GF-D8 (cell line): Measurements from ENCODE around the gene LFNG.
"Not testable (repeated sequence)": the region's sequence is repeated elsewhere in the genome, so short reads cannot be mapped to it uniquely, and the experiment has no call there.

Experiments used
- DNase-seq: peaks from one replicate; lab custom pipeline; 2025; lab: John Stamatoyannopoulos, UW

Gene LFNG

DNA sequence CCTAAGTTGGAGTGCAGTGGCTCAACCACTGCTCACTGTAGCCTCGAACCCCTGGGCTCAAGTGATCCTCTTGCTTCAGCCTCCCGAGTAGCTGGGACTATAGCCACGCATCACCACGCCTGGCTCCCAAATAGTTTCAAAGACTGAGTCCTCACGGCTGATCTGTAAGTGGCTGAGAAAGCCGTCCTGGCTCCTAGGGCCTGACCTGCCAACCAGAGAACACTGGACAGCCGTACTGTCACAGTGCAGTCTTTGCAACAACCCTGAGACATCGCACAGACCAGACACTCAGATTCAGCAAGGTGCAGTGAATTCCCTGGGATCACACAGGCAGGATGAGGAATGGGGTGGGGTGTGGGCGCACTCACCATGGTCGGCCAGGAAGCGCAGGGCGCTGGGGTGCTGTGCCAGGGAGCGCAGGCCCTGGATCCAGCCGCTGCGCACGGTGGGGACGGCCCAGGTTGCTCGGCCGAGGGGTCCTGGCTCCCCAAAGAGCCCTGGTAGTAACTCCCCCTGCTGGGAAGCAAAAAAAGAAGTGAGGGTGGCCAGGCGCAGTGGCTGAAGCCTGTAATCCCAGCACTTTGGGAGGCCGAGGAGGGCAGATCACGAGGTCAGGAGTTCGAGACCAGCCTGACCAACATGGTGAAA is 25.1 kb downstream of the LFNG start:
- DNase-seq: no peak

DNA sequence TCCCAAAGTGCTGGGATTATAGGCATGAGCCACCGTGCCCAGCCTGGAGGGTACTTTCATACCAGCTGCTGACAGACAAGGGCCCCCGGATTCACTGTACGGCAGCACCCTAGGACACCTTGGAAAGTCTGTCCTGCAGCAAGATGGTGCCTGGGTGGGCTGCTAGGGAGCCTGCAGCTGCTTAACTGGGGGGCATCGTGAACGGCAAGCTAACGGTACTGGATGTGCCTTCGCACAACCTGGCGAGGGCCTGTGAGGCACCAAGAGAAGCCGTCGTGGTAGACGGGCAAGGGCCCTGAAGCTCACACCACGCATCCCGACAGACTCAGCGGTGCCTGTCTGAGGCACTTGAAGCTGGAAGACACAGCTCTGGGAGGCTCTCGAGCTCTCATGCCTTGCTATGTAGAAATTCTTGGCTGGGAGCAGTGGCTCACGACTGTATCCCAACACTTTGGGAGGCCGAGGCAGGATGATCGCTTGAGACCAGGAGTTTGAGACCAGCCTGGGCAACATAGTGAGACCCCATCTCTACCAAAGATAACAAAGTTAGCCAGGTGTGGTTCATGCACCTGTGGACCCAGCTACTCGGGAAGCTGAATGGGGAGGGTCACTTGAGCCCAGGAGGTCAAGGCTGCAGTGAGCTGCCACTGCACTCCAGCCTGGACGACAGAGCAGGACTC is 26.3 kb downstream of the LFNG start:
- no peak for DNase-seq

DNA sequence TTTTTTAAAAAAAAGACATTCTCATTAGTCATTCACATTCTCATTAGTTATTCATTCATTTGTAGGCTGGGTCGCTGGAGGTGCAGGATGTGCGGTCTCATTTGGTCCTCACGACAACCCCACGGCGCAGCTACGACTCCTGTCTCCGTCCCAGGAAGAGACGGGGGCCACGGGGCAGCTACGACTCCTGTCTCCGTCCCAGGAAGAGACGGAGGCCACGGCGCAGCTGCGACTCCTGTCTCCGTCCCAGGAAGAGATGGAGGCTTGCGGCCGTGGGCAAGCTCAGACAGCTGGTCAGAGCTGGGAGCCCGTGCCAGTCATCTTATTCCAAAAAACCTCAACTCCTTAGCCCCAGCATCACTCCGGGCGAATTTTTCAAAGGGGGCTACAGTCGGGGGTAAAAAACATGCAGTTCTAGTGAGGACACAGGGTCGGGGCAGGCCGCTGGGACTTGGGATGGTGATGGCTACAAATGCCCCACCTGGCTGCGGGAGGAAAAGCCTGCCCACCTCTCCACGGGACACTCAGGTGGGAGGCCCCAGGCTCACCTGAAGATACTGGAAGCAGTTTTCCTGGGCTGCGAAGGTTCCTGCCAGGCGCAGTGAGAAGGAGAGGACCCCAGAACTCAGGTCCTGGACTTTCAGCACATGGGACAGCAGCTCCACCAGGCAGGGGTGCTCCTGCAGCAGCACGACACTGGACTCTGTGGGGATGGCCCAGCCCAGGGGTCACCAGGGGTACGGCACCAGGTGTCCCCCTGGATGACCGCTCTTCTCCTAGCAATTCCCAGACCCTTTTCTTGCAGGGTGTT is 27.4 kb downstream of the LFNG start:
- no peak for DNase-seq

DNA sequence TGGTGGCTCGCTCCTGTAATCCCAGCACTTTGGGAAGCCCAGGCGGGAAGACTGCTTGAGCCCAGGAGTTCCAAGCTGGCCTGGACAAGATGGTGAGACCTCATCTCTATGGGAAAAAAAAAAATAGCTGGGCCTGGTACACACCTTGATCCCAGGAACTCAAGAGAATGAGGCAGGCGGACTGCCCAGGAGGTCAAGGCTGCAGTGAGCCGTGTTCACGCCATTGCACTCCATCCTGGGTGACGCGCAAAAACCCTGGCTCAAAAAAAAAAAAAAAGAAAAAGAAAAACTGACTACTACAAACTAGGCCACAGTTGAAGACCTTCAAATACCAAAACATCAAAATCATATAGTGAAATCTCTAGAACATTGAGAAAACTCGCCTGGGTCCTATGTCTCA is 31.8 kb downstream of the LFNG start:
- no peak for DNase-seq

DNA sequence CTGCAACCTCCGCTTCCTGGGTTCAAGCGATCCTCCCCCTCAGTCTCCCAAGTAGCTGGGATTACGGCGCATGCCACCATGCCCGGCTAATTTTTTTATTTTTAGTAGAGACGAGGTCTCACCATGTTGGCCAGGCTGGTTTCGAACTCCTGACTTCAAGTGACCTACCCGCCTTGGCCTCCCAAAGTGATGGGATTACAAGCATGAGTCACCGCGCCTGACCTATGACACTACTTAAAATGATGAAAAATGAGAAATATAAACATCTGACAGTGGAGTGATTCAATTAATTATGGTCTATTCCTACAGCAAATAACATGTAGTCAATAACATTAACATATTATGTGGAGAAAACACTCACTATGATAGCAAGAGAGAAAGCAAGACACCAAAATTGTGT is 33.5 kb downstream of the LFNG start:
- no peak for DNase-seq

DNA sequence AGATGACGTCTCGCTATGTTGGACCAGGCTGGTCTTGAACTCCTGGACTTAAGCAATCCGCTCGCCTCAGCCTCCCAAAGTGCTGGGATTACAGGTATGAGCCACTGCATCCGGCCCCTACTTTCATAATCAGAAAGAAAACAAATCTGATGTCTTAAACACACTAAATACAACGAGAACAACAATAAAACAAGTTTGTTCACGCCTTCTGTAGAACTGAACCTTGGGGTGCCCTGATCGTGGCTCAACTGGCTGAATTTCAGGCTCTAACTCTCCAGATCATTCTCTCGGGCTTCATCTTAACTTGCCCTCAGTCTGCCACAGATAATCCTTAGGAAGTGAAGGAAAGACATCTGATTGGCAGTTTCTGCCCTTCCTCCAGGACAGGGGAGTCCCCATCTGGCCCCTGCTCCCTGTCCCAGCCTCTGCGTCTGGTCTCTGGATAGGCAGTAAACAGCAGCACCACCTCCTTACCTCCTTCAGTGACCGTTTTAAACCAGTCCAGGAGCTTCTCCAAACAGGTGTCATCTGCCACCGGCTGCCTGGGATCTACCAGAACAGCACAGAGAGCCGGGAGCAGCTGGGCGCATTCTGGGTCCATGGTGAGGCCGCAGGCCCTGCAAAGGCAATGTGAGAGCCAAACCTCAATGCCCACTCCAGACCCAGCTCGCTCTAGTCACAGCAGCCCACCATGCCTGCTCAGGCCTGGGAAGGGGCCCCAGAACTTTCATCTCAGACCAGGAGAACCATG is 34.4 kb downstream of the LFNG start:
- no peak for DNase-seq

DNA sequence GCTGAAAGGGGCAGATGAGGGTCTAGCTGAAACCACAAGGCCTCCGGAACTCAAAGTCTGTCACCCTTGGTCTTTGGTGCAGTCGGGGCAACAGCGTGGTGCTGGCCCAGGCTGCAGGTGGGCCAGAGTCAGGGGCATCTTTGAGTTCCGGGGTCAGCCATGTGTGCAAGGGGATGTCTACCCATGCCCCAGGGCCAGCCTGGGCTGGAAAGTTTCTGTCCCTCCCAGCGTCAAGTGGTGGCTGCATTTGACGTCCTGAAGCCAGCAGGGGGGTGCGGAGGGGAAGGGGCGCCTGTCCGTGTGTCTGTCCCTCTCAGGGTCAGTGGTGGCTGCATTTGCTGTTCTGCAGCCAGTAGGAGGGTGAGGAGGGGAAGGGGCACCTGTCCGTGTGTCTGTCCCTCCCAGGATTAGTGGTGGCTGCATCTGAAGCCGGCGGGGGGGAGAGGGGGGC is 35.1 kb downstream of the LFNG start:
- DNase-seq: no peak

DNA sequence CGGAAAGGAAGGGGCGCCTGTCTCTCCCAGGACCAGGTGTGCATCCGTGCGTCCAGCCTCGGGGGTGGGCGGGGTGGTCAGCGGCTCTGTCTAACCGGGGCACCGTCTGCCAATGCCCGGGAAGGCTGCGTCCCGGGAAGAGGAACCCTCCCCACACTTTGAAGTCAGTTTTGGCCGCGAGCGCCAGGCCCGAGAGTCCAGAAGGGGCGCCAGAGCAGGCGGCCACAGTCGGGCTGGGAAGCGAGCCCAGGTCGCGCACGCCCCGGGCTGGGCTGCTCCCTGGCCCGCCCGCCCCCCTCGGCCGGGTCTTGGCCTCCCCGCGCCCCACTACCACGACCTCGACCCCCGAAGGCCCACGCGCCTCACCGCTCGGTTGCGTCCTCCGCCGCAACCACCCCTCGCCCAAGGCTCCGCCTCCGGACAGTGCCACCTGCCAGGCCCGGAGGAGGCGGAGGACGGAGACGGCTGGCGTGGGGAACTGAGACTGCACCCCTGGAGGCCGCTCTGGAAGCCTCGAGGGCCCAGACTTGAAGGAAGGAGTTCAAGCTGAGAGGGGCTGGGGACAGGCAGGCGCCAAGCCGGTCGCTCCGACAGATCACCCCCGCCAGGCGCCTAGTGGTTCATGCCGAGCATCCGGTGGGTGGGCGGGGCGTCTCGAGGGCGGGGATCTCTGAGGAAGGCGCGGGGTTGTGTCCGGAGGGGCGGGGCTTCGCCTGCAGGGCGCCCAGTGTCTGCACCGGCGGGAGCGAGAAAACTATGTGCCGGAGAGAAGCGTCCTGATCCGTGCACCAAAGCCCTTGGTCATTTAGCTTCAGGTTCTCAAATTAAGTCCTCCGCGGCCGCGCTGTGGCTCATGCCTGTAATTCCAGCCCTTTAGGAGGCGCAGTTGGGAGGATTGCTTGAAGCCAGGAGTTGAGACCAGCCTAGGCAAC is 35.8 kb downstream of the LFNG start, which contains the start of gene BRAT1:
TSS of gene BRAT1 (minus strand) at position 404 of the 932 bp plus-strand sequence. CDS start 1,093 bp downstream, outside the sequence.
- DNase-seq: peak; percentile 93

DNA sequence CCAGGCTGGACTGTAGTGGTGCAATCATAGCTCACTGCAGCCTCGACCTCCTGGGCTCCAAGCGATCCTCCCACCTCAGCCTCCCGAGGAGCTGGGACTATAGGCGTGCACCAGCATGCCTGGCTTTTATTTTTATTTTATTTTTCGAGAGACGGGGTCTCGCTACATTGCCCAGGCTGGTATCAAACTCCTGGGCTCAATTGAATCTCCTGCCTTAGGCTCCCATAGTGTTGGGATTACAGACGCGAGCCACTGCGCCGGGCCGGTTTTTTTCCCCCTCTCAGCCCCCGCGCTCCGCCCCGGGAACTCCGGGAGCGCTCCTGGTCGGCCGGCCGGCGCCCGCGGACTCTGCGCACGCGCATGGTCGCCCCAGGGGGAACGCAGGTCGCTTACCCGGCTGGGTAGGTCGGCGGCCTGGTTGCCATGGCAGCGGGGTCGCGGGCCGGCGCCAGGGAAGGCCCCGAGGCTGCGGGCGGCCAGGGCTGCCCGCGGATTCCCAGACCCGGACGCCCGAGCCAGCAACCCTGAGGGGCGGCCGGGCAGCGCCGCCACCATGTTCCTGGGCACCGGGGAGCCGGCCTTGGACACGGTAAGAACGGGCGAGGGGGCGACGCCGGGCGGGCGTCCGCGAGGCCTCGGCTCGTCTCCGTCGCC is 39.2 kb downstream of the LFNG start, which contains the start of gene IQCE:
TSS of gene IQCE (plus strand) at position 351 of the 654 bp plus-strand sequence. CDS start at position 554, 203 bp downstream.
- DNase-seq: peak; percentile 72

DNA sequence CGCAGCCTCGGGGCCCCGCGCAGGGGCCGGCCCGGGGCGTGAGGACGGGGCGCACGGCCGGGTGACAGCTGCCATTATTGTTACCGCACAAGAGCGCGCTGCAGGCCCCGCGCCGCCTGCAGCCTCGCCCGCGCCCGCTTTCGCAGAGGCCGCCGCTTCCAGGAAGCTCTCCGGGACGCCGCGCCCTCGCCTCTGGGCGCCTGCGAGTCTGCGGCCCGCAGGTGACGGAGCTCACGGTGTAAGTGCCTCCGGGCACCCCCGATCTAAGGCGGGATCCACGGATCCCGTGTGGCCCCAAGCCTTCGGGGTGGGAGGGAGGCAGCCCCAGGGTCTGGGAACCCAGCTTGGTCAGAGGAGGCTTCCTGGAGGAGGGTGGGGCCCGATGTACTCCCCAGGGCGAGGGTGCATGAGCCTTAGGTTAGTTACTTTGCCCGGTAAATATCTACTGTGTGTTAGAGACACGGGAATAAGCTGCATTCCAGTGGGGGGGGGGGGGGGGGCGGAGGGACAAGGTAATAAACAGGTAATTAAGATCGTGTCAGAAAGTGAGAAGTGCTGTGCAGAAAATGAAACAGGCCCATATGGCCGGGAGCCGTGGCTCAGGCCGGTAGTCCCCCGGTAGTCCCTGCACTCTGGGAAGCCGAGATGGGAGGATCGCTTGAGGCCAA is 39.8 kb downstream of the LFNG start:
- no peak for DNase-seq

DNA sequence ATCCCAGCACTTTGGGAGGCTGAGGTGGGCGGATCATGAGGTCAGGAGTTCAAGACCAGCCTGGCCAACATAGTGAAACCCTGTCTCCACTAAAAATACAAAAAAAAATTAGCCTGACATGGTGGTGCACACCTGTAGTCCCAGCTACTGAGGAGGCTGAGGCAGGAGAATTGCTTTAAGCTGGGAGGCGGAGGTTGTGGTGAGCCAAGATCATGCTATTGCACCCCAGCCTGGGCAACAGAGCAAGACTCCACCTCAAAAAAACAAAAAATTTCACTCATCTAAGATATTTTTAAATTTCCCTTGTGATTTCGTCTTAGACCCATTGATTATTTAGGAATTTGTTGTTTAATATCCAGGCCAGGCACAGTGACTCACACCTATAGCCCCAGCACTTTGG is 44.4 kb downstream of the LFNG start:
- DNase-seq: not testable (repeated sequence)

DNA sequence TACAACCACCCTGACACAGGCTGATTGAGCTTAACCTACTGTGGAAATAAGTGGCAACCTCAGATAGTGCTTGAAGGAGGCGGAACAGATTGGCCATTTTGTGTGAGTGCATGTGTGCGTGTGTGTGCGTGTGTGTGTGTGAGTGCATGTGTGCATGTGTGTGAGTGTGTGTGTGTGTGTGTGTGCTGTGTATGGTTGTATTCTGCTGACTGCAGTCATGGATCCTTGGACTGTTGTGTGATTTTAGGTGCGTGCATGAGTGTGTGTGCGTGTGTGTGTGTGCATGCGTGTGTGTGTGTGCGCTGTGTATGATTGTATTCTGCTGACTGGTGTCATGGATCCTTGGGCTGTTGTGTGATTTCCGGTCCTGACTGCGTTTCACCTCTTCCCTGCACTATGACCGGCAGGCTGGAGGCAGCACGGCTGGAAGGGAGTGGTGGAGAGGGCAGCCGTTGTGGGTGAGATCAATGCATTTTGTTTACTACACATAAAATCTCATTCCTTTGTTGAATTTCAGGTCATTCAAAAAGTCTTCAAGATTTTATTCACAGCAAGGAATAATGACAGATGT is 45.5 kb downstream of the LFNG start:
- DNase-seq: no peak

DNA sequence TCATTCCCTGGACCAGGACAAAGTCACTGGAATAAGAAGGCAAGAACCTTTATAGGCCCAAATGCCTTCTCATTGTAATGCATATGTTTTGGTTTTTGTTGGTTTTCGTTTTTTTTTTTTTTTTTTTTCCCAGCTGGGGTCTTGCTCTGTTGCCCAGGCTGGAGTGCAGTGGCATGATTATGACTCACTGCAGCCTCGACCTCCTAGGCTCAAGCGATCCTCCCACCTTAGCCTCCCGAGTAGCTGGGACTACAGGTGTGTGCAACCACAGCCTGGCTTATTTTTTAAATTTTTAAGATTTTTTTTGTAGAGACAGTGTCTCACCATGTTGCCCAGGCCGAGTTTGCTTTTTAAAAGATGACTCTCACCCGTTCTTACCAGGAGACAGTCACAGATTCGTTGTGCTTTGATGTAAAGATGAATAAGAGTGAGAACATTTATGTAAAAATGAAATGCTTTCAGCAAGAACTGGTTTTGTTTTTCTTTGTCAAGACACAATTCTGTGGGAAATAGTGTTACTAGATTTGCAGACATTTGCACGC is 46.8 kb downstream of the LFNG start:
- no peak for DNase-seq

DNA sequence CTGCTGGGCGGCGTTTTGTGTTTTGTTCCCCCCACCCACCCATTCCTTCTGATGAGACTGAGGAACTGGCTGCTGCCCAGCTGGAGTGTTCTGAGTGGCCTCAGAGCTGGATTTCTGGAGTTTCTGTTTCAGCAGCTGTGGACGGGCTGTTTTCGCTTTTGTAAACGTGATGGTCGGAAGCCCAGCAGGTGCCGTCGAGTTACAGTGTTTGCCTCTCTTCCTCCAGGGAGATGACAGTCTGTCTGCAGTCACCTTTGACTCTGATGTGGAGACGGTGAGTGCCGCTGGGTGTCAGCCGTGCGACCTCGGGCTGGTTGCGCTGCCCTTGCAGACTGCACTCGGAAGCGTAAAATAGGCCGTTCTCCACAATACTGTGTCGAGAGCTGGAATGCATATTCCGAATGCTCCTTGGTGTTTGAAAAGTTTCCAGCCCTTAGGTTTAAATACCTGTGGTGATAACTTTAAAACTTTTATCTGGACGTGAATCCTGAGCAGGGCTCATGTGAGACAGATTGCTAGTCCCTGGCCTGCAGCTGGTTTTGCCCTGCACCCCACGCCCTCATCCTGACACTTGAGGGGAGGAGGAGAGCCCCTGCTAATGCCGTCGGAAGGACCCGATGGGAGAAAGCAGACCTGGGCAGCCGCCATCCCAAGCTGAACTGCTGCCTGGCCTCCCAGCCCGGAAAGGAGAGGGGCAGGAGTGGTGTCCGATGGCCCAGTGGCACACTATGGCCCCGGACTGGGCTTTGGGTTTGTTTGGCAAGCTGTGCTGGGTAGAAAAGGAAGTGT is 47.5 kb downstream of the LFNG start:
- no peak for DNase-seq

DNA sequence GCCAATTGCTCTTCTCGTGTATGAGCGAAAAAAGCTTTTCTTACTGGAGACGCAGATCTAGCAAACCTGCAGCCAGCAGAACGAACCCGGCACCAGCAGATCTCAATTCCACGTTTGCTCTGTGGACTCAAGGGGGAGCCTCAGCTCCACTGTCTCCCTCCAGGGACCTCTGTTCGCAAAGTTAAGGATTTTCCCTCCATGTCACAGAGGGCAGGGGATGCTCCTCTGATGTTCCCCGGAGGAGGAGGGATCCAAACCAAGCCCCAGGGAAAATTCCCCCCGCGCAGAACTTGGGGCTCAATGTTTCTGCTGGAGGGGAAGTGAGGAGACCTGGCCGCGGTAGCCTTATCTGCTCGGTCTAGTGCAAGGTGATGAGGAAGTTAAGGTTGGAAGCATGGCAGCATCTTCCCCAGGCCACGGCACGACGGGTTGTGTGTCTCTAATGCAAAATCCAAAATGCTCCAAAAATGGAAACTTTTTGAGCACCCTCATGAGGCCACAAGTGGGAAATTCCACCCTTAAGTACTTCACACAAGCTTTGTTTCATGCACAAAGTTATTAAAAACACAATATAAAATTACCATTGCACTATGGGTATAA is 48.2 kb downstream of the LFNG start:
- DNase-seq: no peak

DNA sequence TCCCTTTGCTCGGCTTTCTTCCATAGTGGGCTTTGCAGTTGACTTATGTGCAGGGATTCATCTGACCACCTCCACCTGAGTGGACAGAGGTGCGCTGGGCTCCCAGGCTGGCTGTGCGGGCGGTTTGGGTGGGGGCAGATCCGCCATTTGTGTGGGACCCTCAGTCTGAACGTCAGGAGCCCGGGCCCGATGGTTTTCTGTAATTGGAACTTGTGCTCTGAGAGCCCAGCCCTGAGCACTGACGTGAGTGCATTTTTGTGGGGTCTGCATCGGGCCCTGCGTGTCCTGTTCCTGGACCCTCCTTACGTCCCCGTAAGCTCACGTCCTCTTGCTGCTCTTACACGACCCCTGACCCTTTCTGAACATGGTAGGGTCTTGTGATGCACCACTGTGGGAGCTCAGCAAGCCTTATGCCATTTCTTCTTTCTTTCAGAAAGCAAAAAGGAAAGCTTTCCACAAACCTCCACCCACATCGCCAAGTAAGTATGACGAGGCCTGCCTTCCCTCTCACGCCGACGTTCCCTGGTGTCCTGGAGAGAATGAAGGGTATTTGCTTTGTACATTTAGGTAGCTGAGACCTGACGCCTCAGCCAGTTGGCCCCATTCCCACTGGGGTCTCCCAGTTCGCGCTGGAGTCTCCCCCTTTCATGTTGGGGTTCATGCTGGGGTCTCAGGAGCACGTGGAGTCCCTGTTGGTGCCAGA is 49.1 kb downstream of the LFNG start:
- DNase-seq: no peak

DNA sequence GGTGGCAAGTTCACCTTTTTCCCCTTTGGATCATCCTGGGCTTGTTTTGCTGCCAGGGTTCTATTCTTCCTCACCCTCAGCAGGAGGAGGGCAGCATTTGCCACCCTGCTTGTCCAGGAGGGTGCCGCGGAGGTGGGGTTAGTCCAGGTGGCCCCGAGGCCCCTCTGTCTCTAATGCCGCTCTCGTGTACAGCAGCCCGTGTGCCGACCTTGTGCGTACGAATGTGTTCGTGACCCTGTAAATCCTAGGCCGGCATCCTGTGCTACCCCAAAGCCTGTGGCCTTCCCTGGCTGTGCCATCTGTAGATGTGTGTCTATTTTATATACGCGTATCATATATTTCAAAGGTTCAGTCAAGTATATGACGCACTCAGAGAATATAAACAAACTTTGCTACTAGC is 49.8 kb downstream of the LFNG start:
- no peak for DNase-seq
